Esophagus (tissue), 2 donors: ENCODE measurements around the gene CSAG2. TPM values are rescaled to one million over a fixed set of nuclear protein-coding genes. Genes with fewer than 3 reads are reported as not detected.
"Not testable (repeated sequence)": the region's sequence is repeated elsewhere in the genome, so short reads cannot be mapped to it uniquely, and the experiment has no call there.

Experiments used
- H3K27ac ChIP-seq, 2 donors: one replicate each; pipeline ENCODE4 v1.5.1; 2013; ENCODE audit warnings: low read depth in 2 of 2, mild to moderate bottlenecking in 2 of 2, inconsistent platforms in 1 of 2, low read length in 1 of 2, moderate library complexity in 1 of 2
- H3K27me3 ChIP-seq, 2 donors: one replicate each; pipeline ENCODE4 v1.6.1; 2013; ENCODE audit warnings: low read length in 2 of 2, control low read depth in 1 of 2, mild to moderate bottlenecking in 1 of 2; ENCODE audit not compliant: insufficient read depth in 2 of 2, control insufficient read depth in 1 of 2
- H3K36me3 ChIP-seq, 2 donors: one replicate each; pipeline ENCODE4 v1.6.1; 2013; ENCODE audit warnings: low read length in 1 of 2; ENCODE audit not compliant: control insufficient read depth in 2 of 2, insufficient read depth in 2 of 2
- H3K4me1 ChIP-seq, 2 donors: one replicate each; pipeline ENCODE4 v1.6.1; 2013; ENCODE audit warnings: low read length in 1 of 2; ENCODE audit not compliant: control insufficient read depth in 2 of 2, insufficient read depth in 2 of 2
- H3K4me3 ChIP-seq, 2 donors: one replicate each; pipeline ENCODE4 v1.5.1; 2013; ENCODE audit warnings: low read length in 2 of 2, mild to moderate bottlenecking in 2 of 2, low read depth in 1 of 2, moderate library complexity in 1 of 2
- H3K9me3 ChIP-seq, 2 donors: one replicate each; pipeline ENCODE4 v1.6.1; 2013; ENCODE audit warnings: mild to moderate bottlenecking in 2 of 2, low read depth in 1 of 2, low read length in 1 of 2, moderate library complexity in 1 of 2; ENCODE audit not compliant: control insufficient read depth in 2 of 2, insufficient read depth in 1 of 2
- WGBS, 2 donors: extraction: QIAGEN DNeasy Blood & Tissue Kit; methylation state at CpG; one replicate each; pipeline ENCODE4 v1.1.7; 2013; 5-methylcytosine and 5-hydroxymethylcytosine counted together
- polyA plus RNA-seq, 2 donors: library from polyadenylated mRNA; stranded (reverse); fragments of 200-250 nt; gene quantifications; one replicate each; pipeline ENCODE4 v1.2.3, GENCODE V29; 2013
- donor health status: healthy with polysubstance abuse.
- donor health status: Bipolar disorder and iron deficiency.

The CSAG2 gene
- polyA plus RNA-seq, 2 donors: not detected

- no peaks in the 10 kb centered on the region for H3K36me3 ChIP-seq
- no peaks in the 10 kb centered on the region for H3K27me3 ChIP-seq
- no peaks in the 10 kb centered on the region for H3K4me1 ChIP-seq
- H3K27ac ChIP-seq: no peak overlapping the region
- 68 to 75% methylated on average over 7 of the region's 7 CpGs for WGBS, 2 donors
- peaks cover 0 to 4% of the 10 kb centered on the region in 2 donors for H3K9me3 ChIP-seq
- H3K4me3 ChIP-seq: no peak overlapping the region
These were observed 16.3 kb upstream of the CSAG2 start for GRCh38 chrX:152725409-152725808.

- no CpG with 5 or more reads among the region's 35 CpGs for WGBS, 2 donors
- not testable (repeated sequence) for H3K27me3 ChIP-seq
These were observed 5.0 kb upstream of the CSAG2 start, which contains the start of gene MAGEA2B for GRCh38 chrX:152713815-152714787. MAGEA2B (plus strand) TSS chrX:152714628; CDS start chrX:152717107, 2,479 bp downstream.

GRCh38 chrX:152713195-152713594 lies 4.1 kb upstream of the CSAG2 start:
- no CpG with 5 or more reads among the region's 5 CpGs for WGBS, 2 donors
- H3K9me3 ChIP-seq, H3K4me1 ChIP-seq, H3K36me3 ChIP-seq, H3K27ac ChIP-seq, H3K4me3 ChIP-seq, H3K27me3 ChIP-seq: not testable (repeated sequence)

More at GRCh38 chrX:152713815-152714787, 5.0 kb upstream of the CSAG2 start, which contains the start of gene MAGEA2B:
- not testable (repeated sequence) for H3K36me3 ChIP-seq, H3K4me1 ChIP-seq, H3K27ac ChIP-seq, H3K9me3 ChIP-seq, H3K4me3 ChIP-seq

- not testable (repeated sequence) for H3K27me3 ChIP-seq, H3K36me3 ChIP-seq, H3K4me3 ChIP-seq, H3K9me3 ChIP-seq, H3K27ac ChIP-seq, H3K4me1 ChIP-seq
- WGBS, 2 donors: 91% methylated on average over 4 of the region's 7 CpGs
These were observed 2.6 kb downstream of the CSAG2 start for GRCh38 chrX:152706500-152706899.

GRCh38 chrX:152700390-152700789 lies 8.7 kb downstream of the CSAG2 start:
- not testable (repeated sequence) for H3K9me3 ChIP-seq, H3K27ac ChIP-seq, H3K4me1 ChIP-seq, H3K36me3 ChIP-seq, H3K27me3 ChIP-seq, H3K4me3 ChIP-seq
- WGBS, 2 donors: 87 to 93% methylated on average over 3 to 4 of the region's 5 CpGs

GRCh38 chrX:152697952-152698931 lies 10.8 kb downstream of the CSAG2 start, which contains the start of gene MAGEA3:
MAGEA3 (plus strand) TSS chrX:152698794; CDS start chrX:152700833, 2,039 bp downstream.
- not testable (repeated sequence) for H3K9me3 ChIP-seq, H3K4me3 ChIP-seq, H3K27me3 ChIP-seq, H3K36me3 ChIP-seq, H3K4me1 ChIP-seq, H3K27ac ChIP-seq
- 66 to 69% methylated on average over 5 to 6 of the region's 34 CpGs for WGBS, 2 donors

GRCh38 chrX:152681012-152681411 lies 28.1 kb downstream of the CSAG2 start:
- H3K36me3 ChIP-seq, H3K27me3 ChIP-seq, H3K27ac ChIP-seq, H3K4me1 ChIP-seq, H3K4me3 ChIP-seq, H3K9me3 ChIP-seq: not testable (repeated sequence)
- no CpG with 5 or more reads among the region's 3 CpGs for WGBS, 2 donors

GRCh38 chrX:152674652-152675051 lies 34.4 kb downstream of the CSAG2 start:
- WGBS, 2 donors: 90% methylated on average over 3 of the region's 3 CpGs
- H3K27me3 ChIP-seq, H3K27ac ChIP-seq, H3K9me3 ChIP-seq, H3K4me3 ChIP-seq, H3K36me3 ChIP-seq, H3K4me1 ChIP-seq: not testable (repeated sequence)

GRCh38 chrX:152674135-152674534 lies 34.9 kb downstream of the CSAG2 start:
- Histone ChIP-seq H3K4me3 (no peak overlapping the region), H3K9me3 (no peaks in the 10 kb centered on the region), H3K36me3 (no peaks in the 10 kb centered on the region), H3K27ac (no peak overlapping the region), H3K4me1 (no peaks in the 10 kb centered on the region), H3K27me3 (peaks cover 0 to 2% of the 10 kb centered on the region in 2 donors)
- WGBS, 2 donors: 70 to 84% methylated on average over 2 of the region's 2 CpGs
